ENCODE measurements around the gene E2F2.

The E2F2 gene

DNA sequence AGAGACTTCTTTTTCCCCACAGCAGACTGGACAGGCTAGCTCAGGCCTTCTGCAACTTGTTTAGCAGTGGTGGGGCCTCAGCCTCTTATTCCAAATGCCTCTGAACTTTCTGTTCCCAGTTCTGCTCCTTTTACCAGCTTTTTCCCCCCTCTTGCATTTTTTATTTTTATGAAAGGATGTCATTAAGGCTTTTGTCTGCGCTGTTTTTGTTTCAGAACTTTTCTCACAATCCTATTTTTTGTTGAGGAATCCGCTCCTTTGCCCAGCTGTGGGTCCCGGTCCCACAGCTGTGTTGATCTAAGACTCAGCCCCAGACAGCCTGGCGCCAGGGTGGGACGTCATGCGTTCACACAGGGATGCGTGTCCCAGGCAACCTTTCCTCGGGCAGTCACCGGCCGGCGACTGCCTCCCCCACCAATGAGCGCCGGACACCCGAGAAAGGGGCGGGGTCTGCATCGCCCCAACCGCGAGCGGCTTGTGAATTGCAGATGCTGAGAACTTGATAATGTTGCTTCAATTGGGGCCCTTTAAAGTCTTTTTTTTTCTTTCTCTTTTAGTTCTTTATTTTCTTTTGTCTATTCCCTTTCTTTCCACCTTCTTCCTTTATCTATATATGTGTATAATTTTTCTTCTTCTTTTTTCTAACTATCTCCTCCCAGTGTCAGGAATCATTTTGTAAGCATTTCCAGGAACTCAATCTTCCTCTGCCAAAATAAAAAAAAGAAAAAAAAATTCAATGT, 31.3 kb upstream of the E2F2 start:
- DNase-seq (ENCODE audit: low spot score): peak; percentile 94

DNA sequence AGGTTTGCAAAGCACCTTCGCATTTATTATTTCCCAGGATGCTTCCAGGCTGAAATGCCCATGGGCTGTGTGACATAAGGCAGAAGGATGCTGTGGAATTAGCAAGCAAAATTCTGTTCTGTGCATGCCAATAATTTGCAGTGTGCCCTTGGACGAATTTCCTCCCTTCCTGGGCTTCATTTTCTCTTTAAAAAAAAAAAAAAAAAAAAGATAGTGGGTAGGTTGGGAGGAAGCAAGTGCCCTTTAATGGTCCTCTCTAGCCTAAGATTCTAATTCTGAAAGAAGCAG, 30.7 kb upstream of the E2F2 start:
- DNase-seq (ENCODE audit: low spot score): no peak

DNA sequence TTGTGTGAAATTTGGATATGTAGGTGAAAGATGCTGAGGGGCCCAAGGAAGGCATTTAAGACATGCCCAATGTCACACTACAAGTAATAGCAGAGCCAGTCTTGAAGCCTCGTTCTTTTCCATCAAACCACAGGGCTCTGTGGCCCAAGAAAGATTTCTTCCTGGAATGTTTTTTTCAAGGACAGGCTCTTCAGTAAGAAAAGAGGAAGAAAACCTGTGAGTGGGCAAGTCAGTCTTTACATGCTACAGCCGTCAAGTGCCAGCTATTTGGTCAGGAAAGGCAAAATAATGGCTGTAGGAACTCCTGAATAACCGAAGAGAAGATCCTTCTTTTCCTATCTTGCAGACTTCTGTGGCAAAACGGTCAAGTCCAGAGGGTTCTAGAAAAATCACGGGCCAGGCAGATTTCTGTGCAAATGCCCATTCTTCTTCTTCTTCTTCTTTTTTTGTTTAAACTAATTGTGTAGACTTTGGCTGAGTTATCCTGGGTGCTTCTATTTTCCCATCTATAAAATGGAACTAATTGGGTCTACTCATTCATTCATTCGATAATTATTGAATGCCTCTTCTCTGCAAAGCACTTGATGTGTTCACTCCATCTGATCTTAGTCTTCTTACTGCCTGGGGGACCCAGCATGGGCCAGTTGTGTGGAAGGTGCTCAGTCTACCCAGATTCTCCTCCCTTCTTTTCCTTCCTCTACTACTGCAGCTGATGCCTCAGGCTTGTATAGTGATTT, 30.2 kb upstream of the E2F2 start:
- no peak for DNase-seq (ENCODE audit: low spot score)

DNA sequence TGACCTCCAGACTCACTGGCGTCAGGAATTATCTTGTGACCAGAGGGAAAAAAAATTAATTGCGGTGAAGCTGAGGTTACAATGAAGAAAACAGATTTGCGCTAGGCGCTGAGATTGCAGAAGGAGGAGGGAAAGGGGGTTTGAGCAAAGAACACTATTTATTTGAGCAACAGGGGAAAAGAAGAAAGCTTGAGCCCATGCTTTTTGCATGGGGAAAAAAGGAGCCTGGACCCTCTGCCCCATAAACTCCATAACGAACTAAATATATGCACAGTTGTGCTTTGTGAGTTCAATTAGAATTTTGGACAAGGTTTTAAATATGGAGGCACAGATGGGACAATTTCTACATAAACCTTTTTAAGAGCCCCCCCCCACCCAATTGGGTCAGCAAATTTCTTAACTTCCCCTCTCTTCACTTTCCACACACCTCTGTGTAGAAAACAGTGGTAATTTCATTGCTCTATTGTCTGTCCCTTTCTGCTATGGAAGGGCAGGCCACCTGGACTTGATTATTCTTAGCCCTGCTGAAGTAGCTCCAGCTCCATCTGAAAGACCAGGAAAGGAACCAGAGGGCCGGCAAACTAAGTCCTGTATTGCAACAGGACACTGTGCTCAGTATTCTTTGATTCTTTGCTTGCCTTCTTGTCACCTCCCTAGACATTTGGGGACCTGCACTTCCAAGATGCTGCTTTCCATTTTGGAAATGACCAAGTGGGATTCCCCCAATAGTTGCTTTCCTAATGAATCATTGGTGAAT, 29.1 kb upstream of the E2F2 start:
- no peak for DNase-seq (ENCODE audit: low spot score)

DNA sequence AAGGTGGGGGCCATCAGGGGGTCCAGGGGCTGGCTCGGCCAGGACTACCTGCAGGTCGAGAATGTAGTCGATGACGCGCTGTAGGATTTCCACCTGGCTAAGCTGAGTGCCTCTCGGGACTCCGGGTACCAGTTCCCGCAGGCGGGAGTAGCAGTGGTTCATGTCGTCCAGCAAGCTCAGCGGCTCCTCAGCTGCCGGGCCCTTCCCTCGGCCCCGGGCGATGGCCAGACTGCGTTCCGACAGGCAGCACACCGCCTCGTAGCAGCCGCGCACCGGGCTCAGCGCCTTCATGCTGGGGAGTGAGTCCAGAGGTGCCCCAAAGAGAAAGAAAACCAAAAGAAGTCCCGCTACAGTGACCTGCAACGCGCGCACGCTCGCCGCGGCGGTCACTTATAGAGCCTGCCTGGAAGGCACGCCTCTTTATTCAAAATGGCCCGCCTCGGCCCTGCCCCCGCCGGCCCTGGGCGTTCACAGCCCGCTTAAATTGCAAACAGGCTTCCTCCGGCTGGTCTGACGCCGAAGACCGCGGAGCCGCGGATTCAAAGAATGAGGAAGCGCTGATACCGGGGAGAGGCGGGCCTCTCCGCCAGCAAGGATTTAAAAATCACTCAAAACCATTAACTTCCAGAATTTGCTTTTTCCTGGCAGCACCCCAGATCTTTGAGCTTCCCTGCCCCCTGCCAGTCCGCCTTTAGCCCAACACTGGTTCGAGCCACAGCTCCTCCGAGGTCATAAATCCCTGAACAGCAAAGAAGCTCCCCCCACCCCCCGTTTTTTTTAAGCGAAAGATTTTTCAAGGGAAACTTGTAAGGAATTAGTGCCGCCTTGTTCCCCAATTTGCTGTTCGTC, 28.3 kb upstream of the E2F2 start, which contains the start of gene ID3:
Gene ID3 (minus strand): TSS at position 366 of the 849 bp plus-strand sequence. CDS start 75 bp downstream, at position 291.
- peak; percentile 89 for DNase-seq (ENCODE audit: low spot score)

DNA sequence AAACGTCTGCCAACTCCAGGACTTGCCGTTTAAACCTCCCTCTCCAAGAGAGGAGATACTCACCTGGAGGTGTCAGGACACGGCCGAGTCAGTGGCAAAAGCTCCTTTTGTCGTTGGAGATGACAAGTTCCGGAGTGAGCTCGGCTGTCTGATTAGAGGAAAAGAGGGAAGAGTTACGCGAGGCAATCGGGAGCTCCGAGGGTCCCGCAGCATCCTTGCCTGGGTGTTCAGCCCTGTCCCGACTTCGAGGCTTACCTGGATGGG, 27.8 kb upstream of the E2F2 start:
- DNase-seq (ENCODE audit: low spot score): no peak

DNA sequence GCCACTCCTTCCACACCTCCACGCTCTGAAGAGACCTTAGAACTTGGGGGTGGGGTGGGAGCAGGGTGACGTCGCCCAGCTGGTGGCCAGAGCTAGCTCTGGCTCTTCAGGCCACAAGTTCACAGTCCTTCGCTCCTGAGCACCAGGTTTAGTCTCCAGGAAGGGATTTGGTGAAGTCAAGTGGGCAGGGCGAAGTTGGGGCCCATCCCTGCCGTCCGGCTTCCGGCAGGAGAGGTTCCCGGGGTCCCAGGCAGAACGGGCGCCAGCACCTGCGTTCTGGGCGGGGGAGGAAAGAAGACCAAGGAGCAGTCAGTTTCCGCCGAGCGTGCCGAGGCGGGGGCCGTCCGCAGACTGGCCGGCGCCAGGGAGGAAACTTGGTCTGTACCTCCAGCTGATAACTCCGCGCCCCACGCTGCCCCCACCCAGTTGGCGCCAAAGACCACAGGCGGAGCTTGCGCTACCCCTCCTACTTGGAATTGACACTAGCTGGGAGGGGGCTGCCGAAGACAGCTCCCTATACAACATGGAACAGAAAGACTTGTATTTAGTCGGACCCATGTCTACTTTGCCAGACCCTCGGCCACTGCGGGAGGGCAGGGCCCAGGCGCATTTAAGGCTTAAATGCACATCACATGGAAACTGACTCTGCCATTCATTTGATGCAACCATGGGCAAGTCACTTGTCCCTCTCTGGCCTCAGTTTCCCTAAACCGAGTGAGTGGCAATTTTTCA, 27.3 kb upstream of the E2F2 start:
- no peak for DNase-seq (ENCODE audit: low spot score)

DNA sequence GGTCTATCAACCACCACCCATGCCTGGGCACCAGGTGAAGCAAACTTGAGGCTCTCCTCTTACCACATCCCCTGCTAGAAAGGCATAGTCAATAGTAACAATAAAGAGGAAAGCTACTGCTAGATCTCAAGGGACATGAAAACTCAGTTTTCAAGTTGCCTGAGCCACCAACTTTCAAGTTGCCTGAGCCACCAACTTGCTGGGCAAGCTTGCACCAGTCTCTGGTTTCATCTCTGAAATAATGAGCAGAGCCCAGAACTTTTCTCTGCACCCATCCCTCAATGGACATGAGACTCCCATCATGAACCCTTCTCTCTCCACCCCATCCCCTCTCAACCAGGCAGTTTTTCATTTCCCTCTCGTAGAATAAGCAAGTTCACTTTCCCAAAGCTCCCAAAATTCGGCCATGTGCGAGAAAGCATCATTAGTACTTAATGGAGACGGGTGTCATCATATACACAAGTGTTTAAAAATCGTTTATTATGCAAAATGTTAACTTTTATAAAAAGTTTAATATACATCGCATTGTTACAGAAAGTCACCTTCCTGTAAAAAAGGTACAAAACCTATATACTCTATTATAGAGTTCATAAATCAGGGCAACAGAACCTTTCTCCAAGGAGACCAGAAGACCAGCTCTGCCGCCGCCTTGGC, 26.6 kb upstream of the E2F2 start:
- DNase-seq (ENCODE audit: low spot score): no peak

DNA sequence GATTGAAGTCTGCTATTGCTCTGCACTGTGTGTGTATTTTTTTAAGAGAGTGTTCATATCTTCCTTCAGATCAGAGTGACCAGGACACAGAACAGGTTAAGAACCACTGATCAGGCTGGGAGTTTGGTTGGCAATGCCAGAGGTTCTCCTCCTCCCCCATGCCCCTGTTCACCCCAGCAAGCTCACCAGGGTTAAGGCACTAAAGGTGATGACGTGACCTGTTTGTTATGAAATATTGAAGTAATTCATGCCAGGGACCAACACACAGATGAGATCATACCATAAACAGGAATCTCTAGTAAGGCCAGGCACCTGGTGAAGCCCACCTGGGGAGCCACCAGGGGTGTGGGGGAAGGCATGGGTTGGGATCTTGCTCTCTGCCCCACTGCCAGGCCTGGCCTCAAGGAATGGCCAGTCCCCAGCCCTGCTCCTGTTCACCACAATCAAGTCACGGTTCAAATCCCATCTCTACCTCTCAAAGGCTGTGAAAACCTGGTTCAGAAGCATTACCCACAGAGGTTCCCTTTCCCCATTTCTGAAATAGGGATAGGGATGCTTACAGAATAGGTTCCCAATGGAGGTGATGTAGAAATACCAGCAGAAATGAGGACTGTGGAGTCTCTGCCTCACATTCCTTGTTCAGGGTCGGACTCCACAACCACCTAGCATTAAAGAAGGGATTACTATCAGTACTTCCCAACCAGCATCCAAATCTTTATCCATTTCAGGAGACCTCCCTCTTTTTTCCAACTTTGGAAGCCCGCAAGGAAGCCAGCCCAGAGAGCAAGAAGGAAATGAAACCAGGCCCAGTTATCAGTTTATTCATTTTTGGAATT, 25.8 kb upstream of the E2F2 start:
- no peak for DNase-seq (ENCODE audit: low spot score)

DNA sequence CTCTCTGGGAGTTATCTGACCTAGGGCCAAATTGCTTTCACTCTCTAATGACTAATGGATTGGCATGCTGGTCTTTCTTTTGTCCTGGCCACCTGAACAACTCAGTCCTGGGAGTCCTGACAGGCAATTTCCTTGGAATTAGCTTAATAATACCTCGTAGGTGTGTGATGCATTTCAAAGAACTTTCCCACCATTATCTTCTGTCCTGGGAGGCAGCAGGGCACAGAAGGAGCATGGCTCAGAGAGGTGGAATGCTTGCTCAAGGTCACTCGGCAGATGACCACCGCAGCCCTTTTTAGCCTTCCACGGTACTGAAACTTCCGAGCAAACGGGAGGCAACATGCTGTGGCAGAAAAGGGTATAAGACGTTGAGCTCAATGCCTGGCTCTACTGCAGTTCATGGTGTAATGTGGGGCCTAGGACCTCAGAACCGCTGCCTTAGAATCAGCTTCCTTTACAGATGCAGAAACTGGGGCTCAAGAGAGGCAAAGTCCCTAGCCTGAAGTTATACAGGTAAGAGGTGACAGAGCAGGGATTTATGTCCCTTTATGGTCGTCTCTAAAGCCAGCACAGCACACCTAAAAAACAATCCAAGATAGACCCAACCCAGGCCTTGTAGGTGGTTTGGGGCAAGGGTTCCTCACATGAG, 25.1 kb upstream of the E2F2 start:
- no peak for DNase-seq (ENCODE audit: low spot score)

DNA sequence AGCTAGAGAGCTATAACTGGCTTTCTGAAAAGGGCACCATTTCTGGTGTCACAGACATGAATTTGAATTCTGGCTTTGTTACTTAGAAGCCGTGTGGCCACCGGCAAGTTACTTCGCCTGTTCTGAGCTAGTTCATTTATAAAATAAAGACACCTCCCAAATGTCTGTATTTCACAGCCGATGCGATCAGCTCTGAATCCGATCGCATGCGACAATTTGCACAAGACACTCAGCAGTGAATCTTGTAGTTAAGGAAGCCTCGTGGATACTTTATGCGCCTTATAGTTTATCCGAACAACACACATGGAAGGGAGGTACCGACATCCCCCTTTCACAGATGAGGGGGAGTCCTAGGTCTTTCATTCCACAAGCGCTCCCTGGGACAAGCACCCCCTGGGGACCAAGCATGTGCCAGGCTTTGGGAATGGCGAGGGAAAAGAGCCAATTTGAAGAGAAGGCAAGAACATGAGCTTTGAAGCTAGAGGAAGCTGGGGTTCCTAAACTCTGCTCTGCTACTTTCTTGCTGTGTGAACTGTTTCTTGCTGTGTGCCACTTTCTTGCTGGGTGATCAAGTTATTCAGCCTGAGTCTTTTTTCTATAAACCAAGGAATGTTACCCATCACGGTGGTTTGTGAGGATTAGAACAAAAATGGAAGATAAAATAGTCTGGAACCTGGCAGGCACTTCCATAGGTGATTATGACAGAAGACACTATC, 24.4 kb upstream of the E2F2 start:
- DNase-seq (ENCODE audit: low spot score): no peak

DNA sequence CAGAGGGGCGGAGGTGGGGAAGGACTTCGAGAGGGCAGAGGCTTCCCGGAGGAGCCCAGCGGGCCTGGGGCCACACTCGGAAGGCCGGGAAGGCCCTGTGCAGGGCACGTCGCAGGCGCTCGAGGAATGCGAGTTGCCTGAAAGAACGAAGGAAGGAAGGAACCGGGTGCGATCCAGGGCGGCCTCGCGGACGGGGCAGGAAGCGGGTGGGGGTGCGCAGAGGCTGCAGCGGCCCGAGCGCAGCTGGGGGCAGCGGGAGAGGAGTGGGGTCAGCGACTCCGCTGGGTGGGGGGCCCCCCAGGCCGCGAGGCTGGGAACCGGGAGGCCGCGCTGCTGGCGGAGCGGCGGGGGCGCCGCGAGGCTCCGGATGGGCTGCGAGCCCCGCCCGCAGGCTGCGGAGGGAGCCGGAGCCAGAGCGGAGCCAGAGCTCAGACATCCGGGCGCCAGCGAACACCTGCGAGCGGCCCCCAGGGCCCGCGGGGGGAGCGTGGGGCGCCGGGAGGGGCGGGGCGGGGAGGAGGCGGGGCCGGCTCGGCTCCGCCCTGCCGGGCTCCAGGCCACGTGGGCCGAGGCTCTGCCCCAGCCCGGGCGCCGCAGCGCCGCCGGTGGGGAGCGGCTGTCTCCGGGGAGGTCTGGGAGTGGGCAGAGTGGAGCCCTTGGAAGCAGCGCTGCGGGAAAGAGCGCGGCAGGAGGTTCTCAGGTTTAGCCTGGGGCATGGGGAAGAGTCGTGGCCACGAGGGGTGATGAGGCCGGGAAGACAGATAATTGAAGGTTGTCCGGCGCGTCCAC, 23.6 kb upstream of the E2F2 start:
- peak; percentile 88 for DNase-seq (ENCODE audit: low spot score)

DNA sequence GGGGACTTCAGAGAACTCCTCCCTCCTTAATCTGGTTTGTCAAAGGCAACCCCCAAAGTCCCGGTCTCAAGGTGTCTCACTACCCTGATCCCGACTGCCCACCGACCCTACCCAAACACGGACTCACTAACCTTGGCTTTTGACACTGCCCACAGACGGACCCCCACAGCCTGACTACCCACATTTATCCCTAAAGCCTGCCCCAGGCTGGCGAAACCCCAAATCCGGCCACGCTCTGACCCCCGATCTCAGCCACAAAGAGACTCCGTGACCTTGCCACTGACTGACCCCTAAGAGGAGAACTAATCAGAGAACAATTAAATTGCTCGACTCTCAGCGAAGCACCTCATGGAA, 23.1 kb upstream of the E2F2 start:
- DNase-seq (ENCODE audit: low spot score): no peak

DNA sequence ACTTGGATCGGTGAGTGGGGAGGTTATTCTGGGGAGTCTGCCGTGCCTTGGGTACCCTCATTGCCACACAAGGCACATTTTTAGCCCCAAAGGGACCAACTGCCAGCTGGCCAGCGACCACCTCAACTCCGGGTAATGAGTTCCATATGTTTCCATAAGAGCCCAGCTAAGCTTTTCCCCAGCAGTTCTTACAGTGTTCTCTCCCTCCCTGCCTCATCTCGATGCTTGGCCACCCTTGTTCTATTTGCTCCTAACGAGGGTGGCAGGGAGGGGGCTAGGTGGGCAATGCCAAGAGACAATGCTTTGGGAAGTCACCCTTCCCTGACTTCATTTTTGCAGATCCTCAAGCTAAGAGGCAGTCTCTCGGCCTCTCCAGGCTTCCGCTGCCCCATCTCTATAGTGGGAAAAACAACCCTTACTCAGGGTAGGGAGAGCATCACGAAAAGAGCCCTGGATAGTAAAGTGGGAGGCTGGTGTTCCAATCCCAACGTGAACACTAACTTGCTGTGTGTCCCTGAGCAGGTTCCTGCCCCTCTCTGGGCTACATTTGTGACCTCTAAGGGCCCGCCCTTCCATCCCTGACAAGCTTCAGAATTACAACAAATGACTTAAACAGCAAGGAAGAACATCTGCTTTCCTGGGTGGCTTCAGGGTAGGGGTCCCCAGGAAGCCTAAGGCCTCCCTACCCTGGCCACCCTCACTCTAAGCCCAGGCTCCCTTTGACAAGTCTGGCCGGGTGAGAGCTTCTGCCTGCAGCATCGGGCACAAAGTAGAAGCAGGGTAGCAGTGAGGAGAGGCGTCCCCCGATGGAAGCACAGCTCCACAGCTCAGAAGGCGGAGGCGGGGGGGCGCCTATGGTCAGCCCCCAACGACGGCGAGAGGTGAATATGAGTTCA, 22.4 kb upstream of the E2F2 start:
- DNase-seq (ENCODE audit: low spot score): no peak

DNA sequence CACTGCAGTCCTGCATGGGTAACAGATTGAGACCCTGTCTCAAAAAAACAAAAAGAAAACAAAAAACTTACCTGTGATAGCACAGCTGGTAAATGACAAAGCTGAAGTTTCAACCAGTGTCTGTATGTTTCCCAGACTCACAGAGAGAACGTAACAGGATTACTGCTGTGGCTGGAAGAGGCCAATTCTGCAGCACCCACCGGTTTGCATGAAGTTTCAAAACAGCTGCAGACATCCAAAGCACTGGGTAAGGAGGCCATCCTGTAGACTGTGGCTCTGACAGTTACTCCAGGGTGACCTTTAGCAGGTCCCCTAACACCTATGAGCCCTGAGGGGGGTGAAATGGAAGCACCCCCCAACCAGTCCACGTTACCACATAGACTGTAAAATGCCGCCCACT, 20.8 kb upstream of the E2F2 start:
- DNase-seq (ENCODE audit: low spot score): no peak

DNA sequence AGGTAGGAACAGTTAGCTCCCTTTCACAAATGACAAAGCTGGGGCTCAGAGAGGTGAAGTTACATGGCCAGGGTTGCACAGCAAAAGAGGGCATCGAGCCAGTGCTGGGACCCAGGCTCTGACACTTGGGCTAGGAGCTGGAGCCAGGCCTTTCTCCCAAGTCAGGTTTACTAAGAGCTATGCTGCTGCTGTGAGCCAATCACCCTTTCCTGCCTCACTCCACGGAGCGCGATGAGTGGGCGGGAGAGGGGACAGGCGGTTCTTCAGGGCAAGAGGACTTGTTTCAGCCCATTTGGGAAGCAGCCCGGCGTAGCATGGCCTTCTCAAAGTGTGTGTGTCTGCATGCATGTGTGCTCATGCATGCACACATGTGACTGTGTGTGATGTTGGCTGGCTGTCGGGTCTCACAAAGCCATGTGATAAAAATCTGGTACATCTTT, 17.7 kb upstream of the E2F2 start:
- peak; percentile 52 for DNase-seq (ENCODE audit: low spot score)

DNA sequence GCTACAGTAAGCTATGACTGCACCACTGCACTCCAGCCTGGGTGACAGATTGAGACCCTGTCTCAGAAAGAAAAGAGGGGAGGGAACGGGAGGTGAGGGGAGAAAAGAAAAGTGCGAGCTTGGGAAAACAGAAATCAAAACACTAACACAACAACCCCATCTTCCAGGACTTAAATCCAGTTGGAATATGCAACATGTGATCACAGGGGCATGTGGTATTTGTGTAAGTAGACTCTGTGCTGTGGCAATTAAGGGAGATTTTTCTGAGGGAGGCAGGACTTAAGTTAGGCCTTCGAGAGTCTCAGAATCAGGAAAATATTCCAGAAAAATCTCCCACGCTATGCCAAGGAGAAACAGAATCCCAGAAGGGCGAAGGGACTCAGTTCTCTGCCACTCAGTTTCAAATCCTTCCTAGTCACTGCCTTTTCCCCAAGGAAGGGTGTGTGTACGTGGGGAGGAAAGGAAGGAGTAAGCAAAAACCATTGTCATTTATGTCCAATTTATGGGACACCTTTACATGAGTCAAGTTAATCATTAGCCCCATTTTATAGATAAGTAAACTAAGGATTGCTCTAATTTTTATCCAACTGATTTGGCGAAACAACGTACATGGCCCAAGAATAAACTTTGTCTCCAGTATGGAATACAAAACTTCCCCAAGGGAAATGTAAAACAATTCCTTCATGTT, 16.0 kb upstream of the E2F2 start:
- DNase-seq (ENCODE audit: low spot score): no peak
